ENCODE measurements around the gene HOOK1.
"Not testable (repeated sequence)": the region's sequence is repeated elsewhere in the genome, so short reads cannot be mapped to it uniquely, and the experiment has no call there.

HOOK1 gene

DNA sequence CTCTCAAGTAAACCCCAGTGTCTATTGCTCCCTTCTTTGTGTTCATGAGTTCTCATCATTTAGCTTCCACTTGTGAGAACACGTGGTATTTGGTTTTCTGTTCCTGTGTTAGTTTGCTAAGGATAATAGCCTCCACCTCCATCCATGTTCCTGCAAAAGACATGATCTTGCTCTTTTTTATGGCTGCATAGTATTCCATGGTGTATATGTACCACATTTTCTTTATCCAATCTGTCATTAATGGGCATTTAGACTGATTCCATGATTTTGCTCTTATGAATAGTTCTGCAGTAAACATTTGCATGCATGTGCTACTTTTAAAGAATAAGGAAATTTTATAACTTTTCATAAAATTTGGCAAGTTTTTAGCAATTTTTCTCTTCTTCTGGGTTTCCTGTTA lies 40.5 kb downstream of the HOOK1 start:
- H3K27ac ChIP-seq (ENCODE audit: low read depth, low read length); H3K27me3 ChIP-seq (ENCODE audit: control insufficient read depth in 1 of 2, insufficient read depth in 2 of 2, low read length in 2 of 2); H3K9me3 ChIP-seq (ENCODE audit: control insufficient read depth in 1 of 2, low read length in 2 of 2); H3K9ac ChIP-seq (ENCODE audit: low read depth in 1 of 2, low read length in 2 of 2); H3K36me3 ChIP-seq (ENCODE audit: control insufficient read depth in 1 of 2, insufficient read depth in 2 of 2, low read length in 2 of 2); H3K4me3 ChIP-seq (ENCODE audit: low read depth in 1 of 2, low read length in 2 of 2): not testable (repeated sequence)
- peaks cover 14 to 23% of the 10 kb centered on the region in 2 donors for H3K4me1 ChIP-seq (ENCODE audit: control insufficient read depth in 1 of 2, insufficient read depth in 2 of 2, low read length in 2 of 2)

GRCh38 chr1:59856725-59857338 lies 42.1 kb downstream of the HOOK1 start:
- peaks cover 14 to 23% of the 10 kb centered on the region in 2 donors for H3K4me1 ChIP-seq (ENCODE audit: control insufficient read depth in 1 of 2, insufficient read depth in 2 of 2, low read length in 2 of 2)
- no peaks in the 10 kb centered on the region for H3K27me3 ChIP-seq (ENCODE audit: control insufficient read depth in 1 of 2, insufficient read depth in 2 of 2, low read length in 2 of 2)
- peaks cover 0 to under 1% of the 10 kb centered on the region in 2 donors for H3K36me3 ChIP-seq (ENCODE audit: control insufficient read depth in 1 of 2, insufficient read depth in 2 of 2, low read length in 2 of 2)
- no peak overlapping the region for H3K27ac ChIP-seq (ENCODE audit: low read depth, low read length)
- peaks cover 0 to 5% of the 10 kb centered on the region in 2 donors for H3K9me3 ChIP-seq (ENCODE audit: control insufficient read depth in 1 of 2, low read length in 2 of 2)
- no peak overlapping the region for H3K9ac ChIP-seq (ENCODE audit: low read depth in 1 of 2, low read length in 2 of 2)
- H3K4me3 ChIP-seq (ENCODE audit: low read depth in 1 of 2, low read length in 2 of 2): no peak overlapping the region

DNA sequence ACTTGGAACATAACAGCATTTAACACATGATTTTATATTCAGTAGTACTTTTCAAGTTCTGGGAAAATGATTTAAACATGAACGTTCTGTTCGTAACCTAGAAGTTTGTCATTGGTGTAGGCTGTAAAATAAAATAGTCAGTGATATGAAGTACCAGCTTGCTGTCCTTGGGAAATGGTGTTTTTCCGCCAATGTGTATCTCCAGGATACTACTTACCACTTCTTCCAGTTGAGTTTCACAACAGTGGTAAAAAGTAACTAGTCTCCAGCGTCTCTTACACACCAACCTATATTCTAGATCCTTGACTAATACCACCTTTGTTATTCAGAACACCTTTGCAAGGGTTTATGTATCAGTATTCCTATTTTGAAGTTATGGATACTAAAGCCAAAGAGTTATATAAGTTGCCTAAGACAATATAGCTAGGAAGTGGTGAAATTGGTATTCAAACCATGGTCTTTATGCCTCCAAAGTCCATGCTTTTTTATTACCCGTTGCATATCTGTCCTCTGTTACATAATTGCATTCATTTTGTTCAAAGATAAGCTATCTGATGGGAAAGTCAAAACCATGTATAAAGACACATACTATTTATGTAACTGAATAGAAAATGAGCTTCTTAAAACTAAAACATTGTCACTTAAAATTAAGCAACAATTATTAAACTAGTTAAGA lies 43.1 kb downstream of the HOOK1 start:
- Histone ChIP-seq H3K9me3 (ENCODE audit: control insufficient read depth in 1 of 2, low read length in 2 of 2) (peaks cover 0 to 5% of the 10 kb centered on the region in 2 donors), H3K4me1 (ENCODE audit: control insufficient read depth in 1 of 2, insufficient read depth in 2 of 2, low read length in 2 of 2) (peaks cover 14 to 23% of the 10 kb centered on the region in 2 donors), H3K9ac (ENCODE audit: low read depth in 1 of 2, low read length in 2 of 2) (no peak overlapping the region), H3K4me3 (ENCODE audit: low read depth in 1 of 2, low read length in 2 of 2) (peak overlapping the region in 1 of 2 donors; percentile 7), H3K36me3 (ENCODE audit: control insufficient read depth in 1 of 2, insufficient read depth in 2 of 2, low read length in 2 of 2) (peaks cover 0 to 3% of the 10 kb centered on the region in 2 donors), H3K27me3 (ENCODE audit: control insufficient read depth in 1 of 2, insufficient read depth in 2 of 2, low read length in 2 of 2) (no peaks in the 10 kb centered on the region), H3K27ac (ENCODE audit: low read depth, low read length) (no peak overlapping the region)

- Histone ChIP-seq H3K4me3 (ENCODE audit: low read depth in 1 of 2, low read length in 2 of 2) (no peak overlapping the region), H3K27ac (ENCODE audit: low read depth, low read length) (no peak overlapping the region), H3K9ac (ENCODE audit: low read depth in 1 of 2, low read length in 2 of 2) (no peak overlapping the region), H3K4me1 (ENCODE audit: control insufficient read depth in 1 of 2, insufficient read depth in 2 of 2, low read length in 2 of 2) (no peaks in the 10 kb centered on the region), H3K9me3 (ENCODE audit: control insufficient read depth in 1 of 2, low read length in 2 of 2) (no peaks in the 10 kb centered on the region), H3K36me3 (ENCODE audit: control insufficient read depth in 1 of 2, insufficient read depth in 2 of 2, low read length in 2 of 2) (peaks cover 0 to 36% of the 10 kb centered on the region in 2 donors), H3K27me3 (ENCODE audit: control insufficient read depth in 1 of 2, insufficient read depth in 2 of 2, low read length in 2 of 2) (no peaks in the 10 kb centered on the region)
Measured at GRCh38 chr1:59866462-59866861, 51.7 kb downstream of the HOOK1 start.

- Histone ChIP-seq H3K9ac (ENCODE audit: low read depth in 1 of 2, low read length in 2 of 2) (no peak overlapping the region), H3K27me3 (ENCODE audit: control insufficient read depth in 1 of 2, insufficient read depth in 2 of 2, low read length in 2 of 2) (no peaks in the 10 kb centered on the region), H3K9me3 (ENCODE audit: control insufficient read depth in 1 of 2, low read length in 2 of 2) (no peaks in the 10 kb centered on the region), H3K4me3 (ENCODE audit: low read depth in 1 of 2, low read length in 2 of 2) (no peak overlapping the region), H3K36me3 (ENCODE audit: control insufficient read depth in 1 of 2, insufficient read depth in 2 of 2, low read length in 2 of 2) (peaks cover 3 to 36% of the 10 kb centered on the region in 2 donors), H3K27ac (ENCODE audit: low read depth, low read length) (no peak overlapping the region), H3K4me1 (ENCODE audit: control insufficient read depth in 1 of 2, insufficient read depth in 2 of 2, low read length in 2 of 2) (no peaks in the 10 kb centered on the region)
Measured at GRCh38 chr1:59871746-59872145, 57.0 kb downstream of the HOOK1 start.

DNA sequence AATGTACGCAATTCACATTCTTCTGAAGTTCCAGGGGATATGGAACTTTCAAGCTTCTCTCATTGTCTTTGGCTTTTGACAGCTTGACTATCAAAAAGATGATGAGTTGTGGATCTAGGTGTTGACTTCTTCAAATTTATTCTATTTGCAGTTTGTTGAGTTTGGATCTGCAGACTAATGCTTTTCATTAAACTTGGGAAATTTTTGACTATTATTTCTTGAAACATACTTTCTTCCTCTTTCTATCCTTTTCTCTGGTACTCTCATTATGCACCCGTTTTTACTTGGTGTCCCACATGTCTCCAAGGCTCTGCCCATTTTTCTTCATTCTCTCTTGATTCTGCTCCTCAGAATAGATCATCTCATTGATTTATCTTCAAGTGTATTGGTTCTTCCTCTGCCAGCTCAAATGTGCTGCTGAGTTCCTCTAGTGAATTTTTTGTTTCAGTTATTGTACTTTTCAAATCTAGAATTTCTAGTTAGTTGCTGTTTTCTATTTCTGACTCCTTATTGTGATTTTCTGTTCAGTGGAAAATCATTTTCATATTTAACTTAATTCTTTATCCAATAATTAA lies 62.4 kb downstream of the HOOK1 start:
- Histone ChIP-seq H3K27me3 (ENCODE audit: control insufficient read depth in 1 of 2, insufficient read depth in 2 of 2, low read length in 2 of 2) (no peaks in the 10 kb centered on the region), H3K36me3 (ENCODE audit: control insufficient read depth in 1 of 2, insufficient read depth in 2 of 2, low read length in 2 of 2) (peaks cover 3 to 11% of the 10 kb centered on the region in 2 donors), H3K4me3 (ENCODE audit: low read depth in 1 of 2, low read length in 2 of 2) (no peak overlapping the region), H3K27ac (ENCODE audit: low read depth, low read length) (no peak overlapping the region), H3K4me1 (ENCODE audit: control insufficient read depth in 1 of 2, insufficient read depth in 2 of 2, low read length in 2 of 2) (peaks cover 8 to 13% of the 10 kb centered on the region in 2 donors), H3K9me3 (ENCODE audit: control insufficient read depth in 1 of 2, low read length in 2 of 2) (peaks cover 0 to 3% of the 10 kb centered on the region in 2 donors), H3K9ac (ENCODE audit: low read depth in 1 of 2, low read length in 2 of 2) (no peak overlapping the region)

DNA sequence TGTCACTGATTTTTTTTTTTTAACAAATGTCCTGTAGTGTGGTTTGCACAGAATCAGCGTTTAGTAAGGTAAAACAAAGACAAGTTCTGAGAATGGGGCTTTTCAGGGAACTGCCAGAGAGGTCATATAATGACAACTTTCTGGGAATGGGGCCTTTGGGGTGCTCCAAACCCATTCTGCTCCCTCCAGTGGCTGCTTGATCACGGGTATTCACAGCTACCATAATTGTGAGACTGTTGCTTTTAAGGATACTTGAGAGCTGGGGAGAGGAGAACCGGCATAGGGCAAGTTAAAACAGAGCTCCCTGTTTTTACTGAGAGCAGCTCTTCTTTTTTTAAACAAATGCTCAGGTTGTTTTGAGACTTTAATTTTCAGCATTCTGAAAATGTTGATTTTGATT lies 63.6 kb downstream of the HOOK1 start:
- Histone ChIP-seq H3K4me3 (ENCODE audit: low read depth in 1 of 2, low read length in 2 of 2) (no peak overlapping the region), H3K9me3 (ENCODE audit: control insufficient read depth in 1 of 2, low read length in 2 of 2) (peaks cover 0 to 3% of the 10 kb centered on the region in 2 donors), H3K36me3 (ENCODE audit: control insufficient read depth in 1 of 2, insufficient read depth in 2 of 2, low read length in 2 of 2) (peaks cover 0 to 11% of the 10 kb centered on the region in 2 donors)

DNA sequence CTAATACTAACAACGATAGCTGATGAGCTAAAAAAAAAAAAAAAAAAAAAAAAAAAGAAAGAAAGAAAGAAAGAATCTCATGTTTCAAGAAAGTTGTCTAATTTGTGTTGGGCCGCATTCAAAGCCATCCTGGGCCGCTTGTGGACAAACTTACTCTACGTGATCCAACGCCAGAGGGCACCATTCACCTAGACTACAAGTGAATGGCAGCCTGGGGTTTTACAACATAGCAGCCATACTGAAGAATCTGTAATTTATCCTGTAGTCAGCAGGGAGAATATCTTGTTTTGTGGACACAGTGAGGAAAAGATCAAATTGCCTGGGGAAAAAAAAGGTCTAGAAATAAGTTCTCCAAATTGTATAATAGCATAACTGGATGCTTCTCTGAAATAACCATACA lies 64.8 kb downstream of the HOOK1 start:
- H3K4me1 ChIP-seq (ENCODE audit: control insufficient read depth in 1 of 2, insufficient read depth in 2 of 2, low read length in 2 of 2): peaks cover 8 to 13% of the 10 kb centered on the region in 2 donors
- no peak overlapping the region for H3K9ac ChIP-seq (ENCODE audit: low read depth in 1 of 2, low read length in 2 of 2)
- no peak overlapping the region for H3K4me3 ChIP-seq (ENCODE audit: low read depth in 1 of 2, low read length in 2 of 2)
- peaks cover 0 to 3% of the 10 kb centered on the region in 2 donors for H3K9me3 ChIP-seq (ENCODE audit: control insufficient read depth in 1 of 2, low read length in 2 of 2)
- no peak overlapping the region for H3K27ac ChIP-seq (ENCODE audit: low read depth, low read length)
- H3K27me3 ChIP-seq (ENCODE audit: control insufficient read depth in 1 of 2, insufficient read depth in 2 of 2, low read length in 2 of 2): no peaks in the 10 kb centered on the region
- H3K36me3 ChIP-seq (ENCODE audit: control insufficient read depth in 1 of 2, insufficient read depth in 2 of 2, low read length in 2 of 2): peaks cover 0 to 4% of the 10 kb centered on the region in 2 donors

More for the DNA sequence above, 63.6 kb downstream of the HOOK1 start:
- Histone ChIP-seq H3K4me1 (ENCODE audit: control insufficient read depth in 1 of 2, insufficient read depth in 2 of 2, low read length in 2 of 2) (peaks cover 8 to 13% of the 10 kb centered on the region in 2 donors), H3K27ac (ENCODE audit: low read depth, low read length) (no peak overlapping the region), H3K9ac (ENCODE audit: low read depth in 1 of 2, low read length in 2 of 2) (no peak overlapping the region), H3K27me3 (ENCODE audit: control insufficient read depth in 1 of 2, insufficient read depth in 2 of 2, low read length in 2 of 2) (no peaks in the 10 kb centered on the region)

- peaks cover 0 to 3% of the 10 kb centered on the region in 2 donors for H3K9me3 ChIP-seq (ENCODE audit: control insufficient read depth in 1 of 2, low read length in 2 of 2)
- no peak overlapping the region for H3K4me3 ChIP-seq (ENCODE audit: low read depth in 1 of 2, low read length in 2 of 2)
- peaks cover 0 to 1% of the 10 kb centered on the region in 2 donors for H3K36me3 ChIP-seq (ENCODE audit: control insufficient read depth in 1 of 2, insufficient read depth in 2 of 2, low read length in 2 of 2)
- no peak overlapping the region for H3K27ac ChIP-seq (ENCODE audit: low read depth, low read length)
- H3K4me1 ChIP-seq (ENCODE audit: control insufficient read depth in 1 of 2, insufficient read depth in 2 of 2, low read length in 2 of 2): peaks cover 8 to 13% of the 10 kb centered on the region in 2 donors
- no peaks in the 10 kb centered on the region for H3K27me3 ChIP-seq (ENCODE audit: control insufficient read depth in 1 of 2, insufficient read depth in 2 of 2, low read length in 2 of 2)
- no peak overlapping the region for H3K9ac ChIP-seq (ENCODE audit: low read depth in 1 of 2, low read length in 2 of 2)
Measured at GRCh38 chr1:59879996-59880505, 65.3 kb downstream of the HOOK1 start.

DNA sequence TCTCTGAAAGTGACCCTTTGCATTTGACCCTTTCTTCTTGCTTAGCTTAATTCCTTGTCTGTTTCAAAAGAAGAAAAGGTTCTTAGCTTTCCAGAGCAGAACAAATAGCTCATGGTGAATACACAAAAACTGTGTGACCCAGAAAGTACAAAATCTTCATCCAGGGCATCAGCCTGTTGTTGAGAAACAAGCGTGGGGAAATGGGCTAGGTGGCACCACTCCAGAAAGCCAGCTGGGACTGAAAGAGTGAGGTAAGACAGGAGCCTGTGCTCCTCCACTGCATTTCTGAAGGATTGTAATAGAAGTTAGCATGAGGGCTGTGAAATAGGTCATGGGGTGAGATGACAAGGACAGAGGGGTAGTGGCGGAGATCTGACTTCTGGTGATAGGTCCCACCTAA lies 66.0 kb downstream of the HOOK1 start:
- Histone ChIP-seq H3K27ac (ENCODE audit: low read depth, low read length) (no peak overlapping the region), H3K4me1 (ENCODE audit: control insufficient read depth in 1 of 2, insufficient read depth in 2 of 2, low read length in 2 of 2) (peaks cover 8 to 13% of the 10 kb centered on the region in 2 donors), H3K9me3 (ENCODE audit: control insufficient read depth in 1 of 2, low read length in 2 of 2) (peaks cover 0 to 3% of the 10 kb centered on the region in 2 donors), H3K27me3 (ENCODE audit: control insufficient read depth in 1 of 2, insufficient read depth in 2 of 2, low read length in 2 of 2) (no peaks in the 10 kb centered on the region), H3K36me3 (ENCODE audit: control insufficient read depth in 1 of 2, insufficient read depth in 2 of 2, low read length in 2 of 2) (no peaks in the 10 kb centered on the region), H3K9ac (ENCODE audit: low read depth in 1 of 2, low read length in 2 of 2) (no peak overlapping the region), H3K4me3 (ENCODE audit: low read depth in 1 of 2, low read length in 2 of 2) (no peak overlapping the region)

All from duodenal mucosa (tissue), 2 donors.